ENCODE measurements around the gene RBM6. TPM values are rescaled to one million over a fixed set of nuclear protein-coding genes. Genes with fewer than 3 reads are reported as not detected.
"Not testable (repeated sequence)": the region's sequence is repeated elsewhere in the genome, so short reads cannot be mapped to it uniquely, and the experiment has no call there.

RBM6 gene
- total RNA-seq, 1 donor from 2014 or later = 49.8 TPM

DNA sequence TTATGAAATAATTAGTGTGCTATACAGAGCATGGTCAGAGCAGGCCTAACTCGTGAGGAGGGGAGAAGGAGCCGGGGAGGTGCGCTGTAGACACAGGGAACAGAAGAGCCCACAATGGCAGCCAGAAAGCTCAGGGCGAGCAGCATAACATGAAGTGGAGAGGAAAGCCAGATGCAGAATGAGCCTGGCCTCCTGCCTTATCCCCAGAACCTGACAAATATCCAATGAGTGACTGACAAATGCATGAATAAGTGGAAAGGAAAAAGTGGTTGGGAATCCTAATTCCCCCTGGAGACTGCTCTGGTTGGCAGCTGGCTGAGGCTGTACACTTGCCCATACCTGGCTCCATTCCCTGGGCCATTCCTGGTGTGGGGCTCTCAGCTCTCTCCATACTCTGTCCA, 27.1 kb upstream of the RBM6 start:
- no peak for DNase-seq (ENCODE audit: low spot score)

GRCh38 chr3:49914906-49915305, 25.0 kb upstream of the RBM6 start:
- peak; percentile 32 for DNase-seq (ENCODE audit: low spot score)

DNA sequence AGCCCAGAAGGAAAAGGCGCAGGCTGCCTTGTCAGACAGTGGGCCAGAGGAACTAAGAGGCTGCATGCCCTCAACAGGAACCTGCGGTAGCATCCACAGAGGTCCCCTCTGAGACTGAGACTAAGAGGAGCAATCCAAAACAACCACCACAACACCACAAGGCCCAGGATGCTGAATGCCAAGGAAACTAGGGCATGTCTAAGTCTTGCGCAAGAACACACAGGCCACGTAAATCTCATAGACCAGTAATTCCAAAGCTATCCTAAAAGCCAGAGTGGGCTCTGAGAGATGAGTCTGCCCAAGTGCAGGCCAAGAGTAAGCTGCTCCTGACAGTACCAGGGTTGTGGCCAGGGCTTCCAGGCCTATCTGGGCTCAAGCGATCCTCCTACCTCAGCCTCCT, 23.3 kb upstream of the RBM6 start:
- no peak for DNase-seq (ENCODE audit: low spot score)

DNA sequence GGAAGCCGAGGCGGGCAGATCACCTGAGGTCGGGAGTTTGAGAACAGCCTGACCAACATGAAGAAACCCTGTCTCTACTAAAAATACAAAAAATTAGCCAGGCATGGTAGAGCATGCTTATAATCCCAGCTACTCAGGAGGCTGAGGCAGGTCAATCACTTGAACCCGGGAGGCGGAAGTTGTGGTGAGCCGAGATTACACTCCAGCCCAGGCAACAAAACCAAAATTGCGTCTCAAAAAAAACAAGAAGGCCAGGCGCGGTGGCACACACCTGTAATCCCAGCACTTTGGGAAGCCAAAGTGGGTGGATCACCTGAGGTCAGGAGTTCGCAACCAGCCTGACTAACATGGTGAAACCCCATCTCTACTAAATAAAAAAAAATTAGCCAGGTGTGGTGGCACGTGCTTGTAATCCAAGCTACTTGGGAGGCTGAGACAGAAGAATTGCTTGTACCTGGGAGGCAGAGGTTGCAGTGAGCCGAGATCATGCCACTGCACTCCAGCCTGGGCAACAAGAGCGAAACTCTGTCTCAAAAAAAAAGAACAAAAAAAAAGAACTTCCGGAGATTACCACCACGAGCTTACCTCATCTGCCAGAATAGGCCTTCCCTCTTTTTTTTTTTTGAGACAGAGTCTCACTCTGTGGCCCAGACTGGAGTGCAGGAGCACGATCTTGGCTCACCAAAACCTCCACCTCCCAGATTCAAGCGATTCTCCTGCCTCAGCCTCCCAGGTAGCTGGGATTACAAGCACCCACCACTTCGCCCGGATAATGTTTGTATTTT, 22.0 kb upstream of the RBM6 start:
- DNase-seq (ENCODE audit: low spot score) = not testable (repeated sequence)

GRCh38 chr3:49924683-49925082, 15.3 kb upstream of the RBM6 start:
- DNase-seq (ENCODE audit: low spot score) = no peak

DNA sequence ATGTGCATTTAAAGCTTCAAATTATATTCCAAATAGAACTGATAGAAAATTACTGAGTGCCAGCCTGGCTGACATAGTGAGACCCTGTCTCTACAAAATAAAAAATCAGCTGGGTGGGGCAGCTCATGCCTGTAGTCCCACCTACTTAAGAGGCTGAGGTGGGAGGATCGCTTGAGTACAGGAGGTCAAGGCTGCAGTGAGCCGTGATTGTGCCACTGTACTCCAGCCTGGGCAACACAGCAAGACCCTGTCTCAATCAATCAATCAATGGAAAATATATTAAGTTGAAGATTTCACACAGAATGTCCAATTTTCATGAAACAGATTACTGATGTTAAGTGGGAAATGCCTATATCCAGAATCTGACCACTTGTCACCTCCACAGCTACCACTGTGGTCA, 14.5 kb upstream of the RBM6 start:
- DNase-seq (ENCODE audit: low spot score) = no peak

DNA sequence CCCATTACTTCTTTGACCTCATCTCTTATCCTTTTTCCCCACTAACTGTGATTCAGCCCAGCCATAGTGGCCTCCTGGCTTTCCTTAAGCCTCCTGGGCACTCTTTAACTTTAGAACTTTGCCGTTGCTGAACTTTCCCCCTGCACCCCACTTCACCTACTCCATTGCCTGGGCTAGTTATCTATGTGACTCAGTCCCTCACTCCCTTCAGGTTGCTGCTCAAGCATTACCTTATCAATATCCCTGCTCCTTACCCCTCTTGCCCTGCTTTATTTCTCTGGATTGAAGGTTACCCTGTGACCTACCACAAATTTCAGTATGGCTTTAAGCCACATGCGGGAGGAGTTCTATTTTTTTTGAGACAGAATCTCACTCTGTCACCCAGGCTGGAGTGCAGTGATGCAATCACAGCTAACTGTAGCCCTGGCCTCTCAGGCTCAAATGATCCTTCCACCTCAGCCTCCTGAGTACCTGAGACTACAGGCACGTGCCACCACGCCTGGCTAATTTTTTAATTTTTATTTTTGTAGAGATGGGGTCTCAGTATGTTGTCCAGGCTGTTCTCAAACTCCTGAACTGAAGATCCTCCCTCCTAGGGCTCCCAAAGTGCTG, 13.7 kb upstream of the RBM6 start:
- DNase-seq (ENCODE audit: low spot score) = no peak

GRCh38 chr3:49927798-49928197, 12.2 kb upstream of the RBM6 start:
- DNase-seq (ENCODE audit: low spot score) = no peak

- no peak for DNase-seq (ENCODE audit: low spot score)
Measured at GRCh38 chr3:49928481-49929017, 11.4 kb upstream of the RBM6 start.

DNA sequence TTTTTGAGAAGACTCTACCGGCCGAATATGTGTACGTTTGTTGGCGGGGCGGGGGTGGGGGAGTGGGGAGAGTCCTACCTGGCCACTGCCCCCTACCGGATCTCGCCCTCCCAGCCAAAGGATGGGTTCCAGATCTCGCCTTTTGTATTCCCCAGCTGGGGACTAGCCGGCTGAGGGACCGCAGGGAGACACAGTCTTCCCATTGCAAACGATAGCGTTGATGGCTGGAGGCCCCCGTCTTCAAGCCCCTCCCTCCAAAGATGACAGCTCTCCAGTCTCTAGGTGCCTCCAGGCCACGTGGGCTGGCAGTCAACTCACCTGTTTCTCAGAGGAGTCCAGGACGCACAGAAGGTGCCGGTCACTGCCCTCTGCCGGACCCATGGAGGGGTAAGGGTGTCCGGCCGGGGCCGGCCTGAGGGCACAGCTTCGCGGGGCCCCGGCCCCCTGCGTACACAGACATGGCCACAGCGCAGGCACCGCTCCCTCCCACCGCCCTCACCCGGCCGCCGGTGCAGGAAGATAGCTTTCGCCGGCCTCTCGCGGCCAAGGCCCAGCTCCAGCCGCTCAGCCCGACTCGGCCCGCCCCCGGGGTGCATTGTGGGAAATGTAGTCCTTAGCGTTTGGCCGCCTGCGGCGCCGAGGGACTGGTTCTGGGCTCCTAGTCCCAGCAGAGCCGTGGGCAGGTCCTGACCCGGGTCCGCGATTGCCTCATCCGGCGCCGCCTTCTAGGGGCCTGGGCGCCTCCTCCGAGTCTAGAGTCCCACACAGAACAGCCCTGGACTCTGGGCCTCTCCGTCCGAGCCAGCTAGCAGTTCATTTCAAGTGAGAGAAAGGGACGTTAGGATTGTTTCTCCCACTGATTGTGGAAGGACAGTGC, 10.4 kb upstream of the RBM6 start, which contains the start of gene MON1A:
MON1A (minus strand) TSS at position 521 of the 877 bp plus-strand sequence. CDS start 16,465 bp downstream, outside the sequence.
- DNase-seq (ENCODE audit: low spot score) = peak; percentile 97

DNA sequence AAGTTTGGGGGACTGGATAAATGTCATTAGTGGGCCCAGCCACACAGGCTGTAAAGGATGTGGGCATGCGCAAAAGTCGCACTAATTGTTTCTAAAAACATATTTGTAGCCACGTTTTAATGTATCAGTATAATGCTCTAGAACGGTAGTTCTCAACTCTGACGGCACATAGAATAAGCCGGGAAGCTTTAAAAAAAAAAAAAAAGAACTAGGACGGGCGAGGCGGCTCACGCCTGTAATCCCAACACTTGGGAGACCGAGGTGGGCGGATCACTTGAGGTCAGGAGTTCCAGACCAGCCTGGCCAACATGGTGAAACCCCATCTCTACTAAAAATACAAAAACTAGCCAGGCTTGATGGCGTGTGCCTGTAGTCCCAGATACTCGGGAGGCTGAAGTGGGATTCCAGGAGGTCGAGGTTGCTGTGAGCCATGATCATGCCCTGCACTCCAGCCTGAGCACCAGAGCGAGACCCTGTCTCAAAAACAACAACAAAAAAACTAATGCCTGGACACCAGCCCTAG, 9.7 kb upstream of the RBM6 start:
- DNase-seq (ENCODE audit: low spot score) = no peak

DNA sequence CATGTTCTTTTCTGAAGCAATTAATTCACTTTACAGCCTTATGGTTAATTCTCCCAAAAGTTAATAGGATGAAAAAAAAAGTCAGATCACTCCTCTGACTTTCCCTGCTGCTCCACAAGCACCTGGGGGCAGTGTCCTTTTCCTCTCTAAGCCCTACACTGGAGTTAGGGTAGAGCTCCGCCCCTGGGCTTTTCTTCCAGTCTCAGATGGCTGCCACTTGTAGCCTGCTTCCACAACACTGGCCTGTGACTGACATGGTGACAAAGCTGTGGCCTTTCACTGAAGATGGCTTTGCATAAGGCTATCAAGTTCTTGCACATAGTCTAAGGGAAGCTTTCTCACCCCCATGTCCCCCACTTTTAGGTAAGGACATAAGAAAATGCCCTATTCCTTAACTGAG, 9.0 kb upstream of the RBM6 start:
- no peak for DNase-seq (ENCODE audit: low spot score)

- DNase-seq (ENCODE audit: low spot score) = not testable (repeated sequence)
Measured at GRCh38 chr3:49932281-49932680, 7.7 kb upstream of the RBM6 start.

DNA sequence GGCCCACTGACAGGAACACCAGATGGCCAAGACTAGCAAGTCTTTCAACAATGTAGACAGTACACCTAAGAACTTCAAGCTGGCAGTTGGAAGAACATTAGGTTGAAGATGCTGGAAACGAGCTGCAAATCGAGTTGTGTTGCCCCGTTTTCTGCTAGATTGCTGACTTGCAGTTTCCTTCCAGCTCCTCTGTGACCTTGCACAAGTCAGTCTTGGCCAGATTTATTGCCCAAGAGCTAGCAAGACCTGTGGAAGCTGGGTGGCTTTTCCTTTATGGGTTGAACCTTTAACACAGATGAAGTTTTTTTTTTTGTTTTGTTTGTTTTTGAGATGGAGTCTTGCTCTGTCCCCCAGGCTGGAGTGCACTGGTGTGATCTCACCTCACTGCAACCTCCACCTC, 2.9 kb upstream of the RBM6 start:
- no peak for DNase-seq (ENCODE audit: low spot score)

- no peak for DNase-seq (ENCODE audit: low spot score)
Measured at GRCh38 chr3:49940667-49941249, 808 bp downstream of the RBM6 start.

DNA sequence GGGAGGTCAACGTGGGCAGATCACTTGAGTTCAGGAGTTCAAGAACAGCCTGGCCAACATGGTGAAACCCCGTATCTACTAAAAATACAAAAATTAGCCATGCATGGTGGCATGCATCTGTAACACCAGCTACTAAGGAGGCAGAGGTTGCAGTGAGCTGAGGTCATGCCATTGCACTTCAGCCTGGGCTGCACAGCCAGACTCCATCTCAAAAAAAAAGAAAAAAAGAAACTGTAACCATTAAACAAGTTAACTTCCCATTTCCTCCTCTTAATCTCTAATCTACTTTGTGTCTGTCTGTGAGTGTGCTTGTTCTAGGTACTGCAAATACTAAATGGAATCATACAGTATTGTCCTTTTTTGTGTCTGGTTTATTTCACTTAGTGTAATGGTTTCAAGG, 2.7 kb downstream of the RBM6 start:
- DNase-seq (ENCODE audit: low spot score) = no peak

GRCh38 chr3:49952924-49953323, 13.0 kb downstream of the RBM6 start:
- DNase-seq (ENCODE audit: low spot score) = no peak

GRCh38 chr3:49955636-49956035, 15.7 kb downstream of the RBM6 start:
- no peak for DNase-seq (ENCODE audit: low spot score)

DNA sequence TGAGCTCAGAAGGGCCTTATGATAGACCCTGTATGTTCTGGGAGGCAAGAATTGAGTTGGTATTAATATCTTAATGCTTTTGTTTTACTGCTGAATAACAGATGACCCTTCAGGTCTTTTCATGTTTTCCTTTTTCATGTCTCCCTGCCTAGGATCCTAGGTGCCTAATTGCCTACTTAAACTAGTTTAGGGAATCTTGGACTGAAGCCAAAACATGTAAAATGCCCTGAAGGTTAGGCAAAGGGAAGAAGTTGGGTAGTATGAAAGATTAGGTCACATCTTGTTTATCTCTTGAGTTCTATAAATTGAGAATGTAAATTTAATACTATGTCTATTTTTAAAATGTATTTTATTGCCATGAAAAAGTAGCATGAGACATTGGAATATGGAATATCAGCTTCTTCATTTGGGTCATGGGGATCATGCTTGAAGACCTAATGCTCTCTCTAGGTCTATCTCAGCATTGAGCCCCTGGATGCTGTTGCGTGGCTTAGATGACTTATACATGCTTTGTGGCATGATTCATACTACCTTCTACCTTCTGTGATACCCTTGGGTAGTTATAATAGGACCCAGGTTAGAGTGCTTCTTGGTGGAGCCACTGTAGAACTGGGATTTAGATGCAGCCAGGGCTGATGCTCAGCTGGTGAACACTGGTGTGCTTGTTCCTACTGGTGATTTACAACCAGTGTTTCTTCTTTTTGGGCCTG, 26.4 kb downstream of the RBM6 start:
- DNase-seq (ENCODE audit: low spot score) = no peak

GRCh38 chr3:49967291-49967690, 27.3 kb downstream of the RBM6 start:
- peak; percentile 64 for DNase-seq (ENCODE audit: low spot score)

GRCh38 chr3:49968346-49968745, 28.4 kb downstream of the RBM6 start:
- DNase-seq (ENCODE audit: low spot score) = no peak
